HEK293 (cell line): ENCODE results near the gene ANKRD33B.
A peak's percentile ranks its signal among the peaks of the same experiment; 100 is the strongest.

ENCODE experiments used
- CTCF ChIA-PET: fragments of 350-600 bp; formaldehyde crosslinking; extraction: SDS; loops from one replicate; lab custom pipeline; 2021; ENCODE audit warnings: antibody characterized with exemption; lab: Yijun Ruan, JAX
- POLR2A ChIA-PET: fragments of 300-600 bp; formaldehyde crosslinking; extraction: SDS; loops from one replicate; lab custom pipeline; 2020; ENCODE audit warnings: antibody characterized with exemption, inconsistent platforms; lab: Yijun Ruan, JAX
- H3K27ac ChIP-seq: fragments of 200-500 bp; sonication (Bioruptor generic); 2 replicates; pipeline ENCODE4 v1.5.1; 2014; ENCODE audit warnings: low read depth, low read length, control low read depth, inconsistent platforms; ENCODE audit errors: extremely low read depth
- H3K36me3 ChIP-seq, 2 experiments: fragments of 200-500 bp in 1 of 2; sonication (Bioruptor generic) in 1 of 2; 1 replicate in 1 of 2; 2 replicates in 1 of 2; pipeline ENCODE4 v1.5.1; 2014 to 2017; ENCODE audit warnings: inconsistent platforms in 2 of 2, low read length in 2 of 2; ENCODE audit not compliant: control insufficient read depth in 2 of 2, insufficient read depth in 1 of 2
- H3K4me1 ChIP-seq: fragments of 200-500 bp; sonication (Bioruptor generic); 2 replicates; pipeline ENCODE4 v1.5.1; 2014; ENCODE audit warnings: mild to moderate bottlenecking, low read length, inconsistent platforms; ENCODE audit not compliant: control insufficient read depth, insufficient read depth
- H3K4me3 ChIP-seq: 2 replicates; pipeline ENCODE4 v1.5.1; 2011; ENCODE audit warnings: low read depth, mild to moderate bottlenecking, control low read depth, low read length, moderate library complexity
- H3K9me3 ChIP-seq: fragments of 200-500 bp; sonication (Bioruptor generic); 2 replicates; pipeline ENCODE4 v1.5.1; 2014; ENCODE audit warnings: low read depth, low read length, inconsistent platforms; ENCODE audit not compliant: control insufficient read depth, insufficient read depth
- EGR2 ChIP-seq: fragments of 450-650 bp; formaldehyde crosslinking; IDR thresholded peaks from 2 replicates; pipeline ENCODE4 v1.5.1; 2016; ENCODE audit warnings: low read depth, missing biosample characterization, missing genetic modification characterization
- YY1 ChIP-seq: fragments of 450-650 bp; formaldehyde crosslinking; IDR thresholded peaks from 2 replicates; pipeline ENCODE4 v1.5.1; 2018; ENCODE audit warnings: missing biosample characterization, missing genetic modification characterization
- YY2 ChIP-seq: fragments of 450-650 bp; formaldehyde crosslinking; IDR thresholded peaks from 2 replicates; pipeline ENCODE4 v1.5.1; 2016; ENCODE audit warnings: missing biosample characterization, missing genetic modification characterization
- ZBTB20 ChIP-seq: fragments of 450-650 bp; formaldehyde crosslinking; IDR thresholded peaks from 2 replicates; pipeline ENCODE4 v1.5.1; 2016; ENCODE audit warnings: missing biosample characterization, missing genetic modification characterization
- ZFHX2 ChIP-seq: fragments of 450-650 bp; formaldehyde crosslinking; conservative IDR thresholded peaks from 2 replicates; pipeline ENCODE4 v1.5.1; 2016; ENCODE audit warnings: missing biosample characterization, missing genetic modification characterization
- ZFP3 ChIP-seq: fragments of 450-650 bp; formaldehyde crosslinking; IDR thresholded peaks from 2 replicates; pipeline ENCODE4 v1.5.1; 2016; ENCODE audit warnings: low read depth, missing biosample characterization, missing genetic modification characterization
- ZFP37 ChIP-seq: fragments of 450-650 bp; formaldehyde crosslinking; IDR thresholded peaks from 2 replicates; pipeline ENCODE4 v1.5.1; 2016; ENCODE audit warnings: missing biosample characterization, missing genetic modification characterization
- ZNF132 ChIP-seq: fragments of 450-650 bp; formaldehyde crosslinking; IDR thresholded peaks from 2 replicates; pipeline ENCODE4 v1.5.1; 2017; ENCODE audit warnings: missing biosample characterization, missing genetic modification characterization, borderline replicate concordance
- ZNF174 ChIP-seq: fragments of 450-650 bp; formaldehyde crosslinking; IDR thresholded peaks from 2 replicates; pipeline ENCODE4 v1.5.0; 2017; ENCODE audit warnings: missing biosample characterization, mild to moderate bottlenecking, missing genetic modification characterization
- ZNF202 ChIP-seq: fragments of 450-650 bp; formaldehyde crosslinking; IDR thresholded peaks from 2 replicates; pipeline ENCODE4 v1.5.1; 2016; ENCODE audit warnings: missing biosample characterization, missing genetic modification characterization, borderline replicate concordance
- ZNF214 ChIP-seq: fragments of 450-650 bp; formaldehyde crosslinking; IDR thresholded peaks from 2 replicates; pipeline ENCODE4 v1.5.1; 2017; ENCODE audit warnings: missing biosample characterization, mild to moderate bottlenecking, missing genetic modification characterization, borderline replicate concordance
- ZNF391 ChIP-seq: fragments of 450-650 bp; formaldehyde crosslinking; IDR thresholded peaks from 2 replicates; pipeline ENCODE4 v1.5.1; 2016; ENCODE audit warnings: low read depth, missing biosample characterization, missing genetic modification characterization, borderline replicate concordance
- ZNF433 ChIP-seq: fragments of 450-650 bp; formaldehyde crosslinking; IDR thresholded peaks from 2 replicates; pipeline ENCODE4 v1.5.1; 2016; ENCODE audit warnings: missing biosample characterization, missing genetic modification characterization, low read depth
- ZNF549 ChIP-seq: fragments of 450-650 bp; IDR thresholded peaks from 2 replicates; pipeline ENCODE4 v1.5.1; 2018; ENCODE audit warnings: missing biosample characterization, missing genetic modification characterization, mild to moderate bottlenecking, inconsistent platforms, moderate library complexity
- ZNF560 ChIP-seq: fragments of 450-650 bp; formaldehyde crosslinking; IDR thresholded peaks from 2 replicates; pipeline ENCODE4 v1.5.1; 2017; ENCODE audit warnings: missing biosample characterization, missing genetic modification characterization, borderline replicate concordance
- ZNF843 ChIP-seq: fragments of 450-650 bp; formaldehyde crosslinking; IDR thresholded peaks from 2 replicates; pipeline ENCODE4 v1.5.1; 2016; ENCODE audit warnings: missing biosample characterization, missing genetic modification characterization
- TF ChIP-seq, protein P1 (sequence below): fragments of 450-650 bp; formaldehyde crosslinking; IDR thresholded peaks from 2 replicates; pipeline ENCODE4 v1.5.1; 2016; ENCODE audit warnings: missing biosample characterization, missing genetic modification characterization
- TF ChIP-seq, protein P2 (sequence below): fragments of 450-650 bp; formaldehyde crosslinking; IDR thresholded peaks from 2 replicates; pipeline ENCODE4 v1.5.1; 2017; ENCODE audit warnings: missing biosample characterization, missing genetic modification characterization
- TF ChIP-seq, protein P3 (sequence below): fragments of 450-650 bp; formaldehyde crosslinking; IDR thresholded peaks from 2 replicates; pipeline ENCODE4 v1.5.1; 2016; ENCODE audit warnings: missing biosample characterization, missing genetic modification characterization, borderline replicate concordance
- TF ChIP-seq, protein P4 (sequence below): fragments of 450-650 bp; formaldehyde crosslinking; IDR thresholded peaks from 2 replicates; pipeline ENCODE4 v1.5.1; 2016; ENCODE audit warnings: missing biosample characterization, missing genetic modification characterization
- TF ChIP-seq, protein P5 (sequence below): fragments of 450-650 bp; formaldehyde crosslinking; IDR thresholded peaks from 2 replicates; pipeline ENCODE4 v1.5.1; 2017; ENCODE audit warnings: missing biosample characterization, missing genetic modification characterization
- TF ChIP-seq, protein P6 (sequence below): sonication (generic); formaldehyde crosslinking; IDR thresholded peaks from 2 replicates; pipeline ENCODE4 v1.8.1; 2022; ENCODE audit warnings: mild to moderate bottlenecking, moderate library complexity, missing genetic modification reagents

ANKRD33B gene

DNA sequence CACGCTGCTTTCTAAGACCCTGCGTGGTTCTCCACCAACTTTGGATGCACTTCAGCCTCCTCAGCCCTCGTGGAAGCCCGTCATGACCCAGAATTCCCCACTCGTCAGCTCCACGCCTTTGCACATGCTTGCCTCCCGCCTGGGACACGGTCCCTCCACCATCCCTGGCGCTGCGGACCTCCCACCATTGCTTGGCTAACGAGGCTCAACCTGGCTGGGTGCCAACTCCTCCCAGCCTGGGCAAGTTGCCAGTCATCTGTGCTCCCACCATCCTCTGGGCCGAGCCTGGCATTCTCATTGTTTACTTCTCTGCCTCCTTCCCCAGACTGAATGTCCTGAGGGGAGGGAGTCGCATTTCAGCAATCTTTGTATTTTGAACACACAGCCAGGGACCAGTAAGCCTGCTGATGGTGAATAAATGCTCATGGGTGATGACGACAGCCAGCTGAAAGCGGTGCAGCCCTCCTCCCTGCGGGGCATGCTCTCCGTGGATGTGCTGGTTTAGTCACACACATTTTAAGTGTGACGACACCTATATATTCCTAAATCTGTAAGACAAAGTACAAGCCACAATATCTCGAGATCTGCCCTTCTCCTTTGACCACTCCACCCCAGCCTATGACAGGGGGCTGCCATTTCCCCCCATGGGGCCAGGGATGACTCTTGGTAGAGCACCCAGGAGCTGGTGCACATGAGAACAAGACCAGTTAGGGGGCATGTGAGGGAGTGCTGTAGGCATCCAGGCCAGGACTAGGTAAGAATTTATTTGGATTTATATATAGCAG, 37.6 kb downstream of the ANKRD33B start:
- Histone ChIP-seq H3K9me3 (no peaks in the 10 kb centered on the region), H3K36me3 (no peaks in the 10 kb centered on the region), H3K27ac (peak overlapping the region; percentile 71), H3K4me1 (peaks cover 17% of the 10 kb centered on the region), H3K4me3 (no peak overlapping the region)
- POLR2A ChIA-PET, result interaction anchor here (0.6 to 1.9 kb wide), 9 partner anchors 11 to 248 kb away, joined by 3 to 10 read pairs (median 4); partner anchors contain the start of genes ANKRD33B and MARCHF6
- CTCF ChIA-PET, result interaction anchor here (0.6 to 1.4 kb wide), 5 partner anchors 11 to 146 kb away, joined by 3 to 5 read pairs (median 3); no protein-coding TSS in a partner anchor
- peak; percentile 87; the same call in 1 of the 2 replicates for TF ChIP-seq ZNF132 (tag by site-specific recombination)
- TF ChIP-seq ZFP37, result peak; percentile 62; the same call in 1 of the 2 replicates
- TF ChIP-seq, protein P1, sequence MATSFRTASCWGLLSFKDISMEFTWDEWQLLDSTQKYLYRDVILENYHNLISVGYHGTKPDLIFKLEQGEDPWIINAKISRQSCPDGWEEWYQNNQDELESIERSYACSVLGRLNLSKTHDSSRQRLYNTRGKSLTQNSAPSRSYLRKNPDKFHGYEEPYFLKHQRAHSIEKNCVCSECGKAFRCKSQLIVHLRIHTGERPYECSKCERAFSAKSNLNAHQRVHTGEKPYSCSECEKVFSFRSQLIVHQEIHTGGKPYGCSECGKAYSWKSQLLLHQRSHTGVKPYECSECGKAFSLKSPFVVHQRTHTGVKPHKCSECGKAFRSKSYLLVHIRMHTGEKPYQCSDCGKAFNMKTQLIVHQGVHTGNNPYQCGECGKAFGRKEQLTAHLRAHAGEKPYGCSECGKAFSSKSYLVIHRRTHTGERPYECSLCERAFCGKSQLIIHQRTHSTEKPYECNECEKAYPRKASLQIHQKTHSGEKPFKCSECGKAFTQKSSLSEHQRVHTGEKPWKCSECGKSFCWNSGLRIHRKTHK (tag by site-specific recombination), result no peak
- TF ChIP-seq ZNF174 (tag by site-specific recombination), result no peak
- peak; percentile 91 for TF ChIP-seq EGR2
- TF ChIP-seq ZNF549 (tag by site-specific recombination), result peak; percentile 91; the same call in 1 of the 2 replicates
- peak; percentile 90 for TF ChIP-seq ZFHX2 (tag by site-specific recombination)
- peak; percentile 95; the same call in 1 of the 2 replicates for TF ChIP-seq ZNF214 (tag by site-specific recombination)
- TF ChIP-seq YY1 (tag by site-specific recombination), result peak; percentile 71
- TF ChIP-seq ZNF843, result peak; percentile 93
- TF ChIP-seq, protein P2, sequence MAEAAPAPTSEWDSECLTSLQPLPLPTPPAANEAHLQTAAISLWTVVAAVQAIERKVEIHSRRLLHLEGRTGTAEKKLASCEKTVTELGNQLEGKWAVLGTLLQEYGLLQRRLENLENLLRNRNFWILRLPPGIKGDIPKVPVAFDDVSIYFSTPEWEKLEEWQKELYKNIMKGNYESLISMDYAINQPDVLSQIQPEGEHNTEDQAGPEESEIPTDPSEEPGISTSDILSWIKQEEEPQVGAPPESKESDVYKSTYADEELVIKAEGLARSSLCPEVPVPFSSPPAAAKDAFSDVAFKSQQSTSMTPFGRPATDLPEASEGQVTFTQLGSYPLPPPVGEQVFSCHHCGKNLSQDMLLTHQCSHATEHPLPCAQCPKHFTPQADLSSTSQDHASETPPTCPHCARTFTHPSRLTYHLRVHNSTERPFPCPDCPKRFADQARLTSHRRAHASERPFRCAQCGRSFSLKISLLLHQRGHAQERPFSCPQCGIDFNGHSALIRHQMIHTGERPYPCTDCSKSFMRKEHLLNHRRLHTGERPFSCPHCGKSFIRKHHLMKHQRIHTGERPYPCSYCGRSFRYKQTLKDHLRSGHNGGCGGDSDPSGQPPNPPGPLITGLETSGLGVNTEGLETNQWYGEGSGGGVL, result peak; percentile 97
- TF ChIP-seq ZNF560 (tag by site-specific recombination), result no peak
- TF ChIP-seq, protein P3, sequence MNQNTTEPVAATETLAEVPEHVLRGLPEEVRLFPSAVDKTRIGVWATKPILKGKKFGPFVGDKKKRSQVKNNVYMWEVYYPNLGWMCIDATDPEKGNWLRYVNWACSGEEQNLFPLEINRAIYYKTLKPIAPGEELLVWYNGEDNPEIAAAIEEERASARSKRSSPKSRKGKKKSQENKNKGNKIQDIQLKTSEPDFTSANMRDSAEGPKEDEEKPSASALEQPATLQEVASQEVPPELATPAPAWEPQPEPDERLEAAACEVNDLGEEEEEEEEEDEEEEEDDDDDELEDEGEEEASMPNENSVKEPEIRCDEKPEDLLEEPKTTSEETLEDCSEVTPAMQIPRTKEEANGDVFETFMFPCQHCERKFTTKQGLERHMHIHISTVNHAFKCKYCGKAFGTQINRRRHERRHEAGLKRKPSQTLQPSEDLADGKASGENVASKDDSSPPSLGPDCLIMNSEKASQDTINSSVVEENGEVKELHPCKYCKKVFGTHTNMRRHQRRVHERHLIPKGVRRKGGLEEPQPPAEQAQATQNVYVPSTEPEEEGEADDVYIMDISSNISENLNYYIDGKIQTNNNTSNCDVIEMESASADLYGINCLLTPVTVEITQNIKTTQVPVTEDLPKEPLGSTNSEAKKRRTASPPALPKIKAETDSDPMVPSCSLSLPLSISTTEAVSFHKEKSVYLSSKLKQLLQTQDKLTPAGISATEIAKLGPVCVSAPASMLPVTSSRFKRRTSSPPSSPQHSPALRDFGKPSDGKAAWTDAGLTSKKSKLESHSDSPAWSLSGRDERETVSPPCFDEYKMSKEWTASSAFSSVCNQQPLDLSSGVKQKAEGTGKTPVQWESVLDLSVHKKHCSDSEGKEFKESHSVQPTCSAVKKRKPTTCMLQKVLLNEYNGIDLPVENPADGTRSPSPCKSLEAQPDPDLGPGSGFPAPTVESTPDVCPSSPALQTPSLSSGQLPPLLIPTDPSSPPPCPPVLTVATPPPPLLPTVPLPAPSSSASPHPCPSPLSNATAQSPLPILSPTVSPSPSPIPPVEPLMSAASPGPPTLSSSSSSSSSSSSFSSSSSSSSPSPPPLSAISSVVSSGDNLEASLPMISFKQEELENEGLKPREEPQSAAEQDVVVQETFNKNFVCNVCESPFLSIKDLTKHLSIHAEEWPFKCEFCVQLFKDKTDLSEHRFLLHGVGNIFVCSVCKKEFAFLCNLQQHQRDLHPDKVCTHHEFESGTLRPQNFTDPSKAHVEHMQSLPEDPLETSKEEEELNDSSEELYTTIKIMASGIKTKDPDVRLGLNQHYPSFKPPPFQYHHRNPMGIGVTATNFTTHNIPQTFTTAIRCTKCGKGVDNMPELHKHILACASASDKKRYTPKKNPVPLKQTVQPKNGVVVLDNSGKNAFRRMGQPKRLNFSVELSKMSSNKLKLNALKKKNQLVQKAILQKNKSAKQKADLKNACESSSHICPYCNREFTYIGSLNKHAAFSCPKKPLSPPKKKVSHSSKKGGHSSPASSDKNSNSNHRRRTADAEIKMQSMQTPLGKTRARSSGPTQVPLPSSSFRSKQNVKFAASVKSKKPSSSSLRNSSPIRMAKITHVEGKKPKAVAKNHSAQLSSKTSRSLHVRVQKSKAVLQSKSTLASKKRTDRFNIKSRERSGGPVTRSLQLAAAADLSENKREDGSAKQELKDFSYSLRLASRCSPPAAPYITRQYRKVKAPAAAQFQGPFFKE (tag by site-specific recombination), result no peak
- TF ChIP-seq ZBTB20 (tag by site-specific recombination), result peak; percentile 77
- peak; percentile 89 for TF ChIP-seq ZNF391
- TF ChIP-seq, protein P4, sequence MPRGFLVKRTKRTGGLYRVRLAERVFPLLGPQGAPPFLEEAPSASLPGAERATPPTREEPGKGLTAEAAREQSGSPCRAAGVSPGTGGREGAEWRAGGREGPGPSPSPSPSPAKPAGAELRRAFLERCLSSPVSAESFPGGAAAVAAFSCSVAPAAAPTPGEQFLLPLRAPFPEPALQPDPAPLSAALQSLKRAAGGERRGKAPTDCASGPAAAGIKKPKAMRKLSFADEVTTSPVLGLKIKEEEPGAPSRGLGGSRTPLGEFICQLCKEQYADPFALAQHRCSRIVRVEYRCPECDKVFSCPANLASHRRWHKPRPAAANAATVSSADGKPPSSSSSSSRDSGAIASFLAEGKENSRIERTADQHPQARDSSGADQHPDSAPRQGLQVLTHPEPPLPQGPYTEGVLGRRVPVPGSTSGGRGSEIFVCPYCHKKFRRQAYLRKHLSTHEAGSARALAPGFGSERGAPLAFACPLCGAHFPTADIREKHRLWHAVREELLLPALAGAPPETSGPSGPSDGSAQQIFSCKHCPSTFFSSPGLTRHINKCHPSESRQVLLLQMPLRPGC (tag by site-specific recombination), result peak; percentile 97
- 0 out of 2 replicates have a peak, but pooled peaks have one; percentile 25 for TF ChIP-seq ZFP3 (tag by site-specific recombination)
- TF ChIP-seq, protein P5, sequence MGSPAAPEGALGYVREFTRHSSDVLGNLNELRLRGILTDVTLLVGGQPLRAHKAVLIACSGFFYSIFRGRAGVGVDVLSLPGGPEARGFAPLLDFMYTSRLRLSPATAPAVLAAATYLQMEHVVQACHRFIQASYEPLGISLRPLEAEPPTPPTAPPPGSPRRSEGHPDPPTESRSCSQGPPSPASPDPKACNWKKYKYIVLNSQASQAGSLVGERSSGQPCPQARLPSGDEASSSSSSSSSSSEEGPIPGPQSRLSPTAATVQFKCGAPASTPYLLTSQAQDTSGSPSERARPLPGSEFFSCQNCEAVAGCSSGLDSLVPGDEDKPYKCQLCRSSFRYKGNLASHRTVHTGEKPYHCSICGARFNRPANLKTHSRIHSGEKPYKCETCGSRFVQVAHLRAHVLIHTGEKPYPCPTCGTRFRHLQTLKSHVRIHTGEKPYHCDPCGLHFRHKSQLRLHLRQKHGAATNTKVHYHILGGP (tag by site-specific recombination), result peak; percentile 96
- TF ChIP-seq YY2, result peak; percentile 83
- TF ChIP-seq ZNF202 (tag by site-specific recombination), result no peak
- TF ChIP-seq ZNF433 (tag by site-specific recombination), result no peak
- TF ChIP-seq, protein P6, sequence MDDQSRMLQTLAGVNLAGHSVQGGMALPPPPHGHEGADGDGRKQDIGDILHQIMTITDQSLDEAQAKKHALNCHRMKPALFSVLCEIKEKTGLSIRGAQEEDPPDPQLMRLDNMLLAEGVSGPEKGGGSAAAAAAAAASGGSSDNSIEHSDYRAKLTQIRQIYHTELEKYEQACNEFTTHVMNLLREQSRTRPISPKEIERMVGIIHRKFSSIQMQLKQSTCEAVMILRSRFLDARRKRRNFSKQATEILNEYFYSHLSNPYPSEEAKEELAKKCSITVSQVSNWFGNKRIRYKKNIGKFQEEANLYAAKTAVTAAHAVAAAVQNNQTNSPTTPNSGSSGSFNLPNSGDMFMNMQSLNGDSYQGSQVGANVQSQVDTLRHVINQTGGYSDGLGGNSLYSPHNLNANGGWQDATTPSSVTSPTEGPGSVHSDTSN (CRISPR knock-in tag), result peak; percentile 79; the same call in 1 of the 2 replicates
